Endothelial cell (in vitro differentiated cells): ENCODE results near the gene GAK. TPM values are rescaled to one million over a fixed set of nuclear protein-coding genes. Genes with fewer than 3 reads are reported as not detected.
"Not testable (repeated sequence)": the region's sequence is repeated elsewhere in the genome, so short reads cannot be mapped to it uniquely, and the experiment has no call there.

ENCODE experiments used
- DNase-seq: peaks from one replicate; pipeline ENCODE4 v3.0.0; 2021; ENCODE audit warnings: low spot score
- H3K27ac Mint-ChIP-seq: one replicate; pipeline ENCODE4 v1.8.0; 2021; ENCODE audit warnings: mixed read lengths, inconsistent platforms; ENCODE audit not compliant: unreplicated experiment
- H3K27me3 Mint-ChIP-seq: one replicate; pipeline ENCODE4 v1.8.0; 2021; ENCODE audit warnings: mild to moderate bottlenecking, moderate library complexity, mixed read lengths, inconsistent platforms; ENCODE audit not compliant: unreplicated experiment
- H3K36me3 Mint-ChIP-seq: one replicate; pipeline ENCODE4 v1.8.0; 2021; ENCODE audit warnings: mild to moderate bottlenecking, low read depth, mixed read lengths, inconsistent platforms; ENCODE audit not compliant: unreplicated experiment
- H3K4me1 Mint-ChIP-seq: one replicate; pipeline ENCODE4 v1.8.0; 2021; ENCODE audit warnings: mild to moderate bottlenecking, mixed read lengths, inconsistent platforms; ENCODE audit not compliant: unreplicated experiment
- H3K4me3 Mint-ChIP-seq: one replicate; pipeline ENCODE4 v1.8.0; 2021; ENCODE audit warnings: mild to moderate bottlenecking, mixed read lengths, inconsistent platforms; ENCODE audit not compliant: unreplicated experiment
- H3K9me3 Mint-ChIP-seq: one replicate; pipeline ENCODE4 v1.8.0; 2021; ENCODE audit warnings: mixed read lengths, inconsistent platforms; ENCODE audit not compliant: unreplicated experiment
- long read RNA-seq: library from polyadenylated mRNA; unstranded; transcript quantifications from one replicate; pipeline ENCODE4 v2.0.0, GENCODE V29; 2020; ENCODE audit not compliant: unreplicated experiment
- total RNA-seq: library from RNA; stranded (reverse); fragmentation: NEBNext Ultra II Directional; extraction: Animal tissue kit (Norgen Biotek cat#: 25700); gene quantifications from one replicate; pipeline ENCODE4 v1.2.1, GENCODE V29; 2021; ENCODE audit not compliant: unreplicated experiment
- TF ChIP-seq, protein P1 (sequence below): fragments of 200-600 bp; sonication (generic); IDR thresholded peaks from one replicate; pipeline ENCODE4 v1.5.0; 2021; ENCODE audit warnings: antibody characterized with exemption; ENCODE audit not compliant: unreplicated experiment

GAK gene
- 112 TPM for total RNA-seq
- long read RNA-seq, full-length matches to known transcripts, result 6 of 15 reads
- long read RNA-seq, partial matches to known transcripts, result 3 of 15 reads
- long read RNA-seq, other reads (novel, unspliced or antisense), result 6 of 15 reads

GRCh38 chr4:931960-932712, at the start of gene GAK, which contains the start of gene TMEM175:
GAK (minus strand) TSS chr4:932316; CDS start chr4:932187, 129 bp downstream.
TMEM175 (plus strand) TSS chr4:932460; CDS start chr4:947740, 15,280 bp downstream.
- H3K4me3 Mint-ChIP-seq, result peak within 1 kb of the TSS; percentile 94
- peaks cover 8% of the 10 kb centered on the region for H3K27me3 Mint-ChIP-seq
- peaks cover 25% of the 10 kb centered on the region for H3K4me1 Mint-ChIP-seq
- no peaks in the 10 kb centered on the region for H3K9me3 Mint-ChIP-seq
- peak within 1 kb of the TSS; percentile 82 for H3K27ac Mint-ChIP-seq
- peak; percentile 98 for DNase-seq
- TF ChIP-seq, protein P1, sequence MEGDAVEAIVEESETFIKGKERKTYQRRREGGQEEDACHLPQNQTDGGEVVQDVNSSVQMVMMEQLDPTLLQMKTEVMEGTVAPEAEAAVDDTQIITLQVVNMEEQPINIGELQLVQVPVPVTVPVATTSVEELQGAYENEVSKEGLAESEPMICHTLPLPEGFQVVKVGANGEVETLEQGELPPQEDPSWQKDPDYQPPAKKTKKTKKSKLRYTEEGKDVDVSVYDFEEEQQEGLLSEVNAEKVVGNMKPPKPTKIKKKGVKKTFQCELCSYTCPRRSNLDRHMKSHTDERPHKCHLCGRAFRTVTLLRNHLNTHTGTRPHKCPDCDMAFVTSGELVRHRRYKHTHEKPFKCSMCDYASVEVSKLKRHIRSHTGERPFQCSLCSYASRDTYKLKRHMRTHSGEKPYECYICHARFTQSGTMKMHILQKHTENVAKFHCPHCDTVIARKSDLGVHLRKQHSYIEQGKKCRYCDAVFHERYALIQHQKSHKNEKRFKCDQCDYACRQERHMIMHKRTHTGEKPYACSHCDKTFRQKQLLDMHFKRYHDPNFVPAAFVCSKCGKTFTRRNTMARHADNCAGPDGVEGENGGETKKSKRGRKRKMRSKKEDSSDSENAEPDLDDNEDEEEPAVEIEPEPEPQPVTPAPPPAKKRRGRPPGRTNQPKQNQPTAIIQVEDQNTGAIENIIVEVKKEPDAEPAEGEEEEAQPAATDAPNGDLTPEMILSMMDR, result no peak
- no peaks in the 10 kb centered on the region for H3K36me3 Mint-ChIP-seq

DNA sequence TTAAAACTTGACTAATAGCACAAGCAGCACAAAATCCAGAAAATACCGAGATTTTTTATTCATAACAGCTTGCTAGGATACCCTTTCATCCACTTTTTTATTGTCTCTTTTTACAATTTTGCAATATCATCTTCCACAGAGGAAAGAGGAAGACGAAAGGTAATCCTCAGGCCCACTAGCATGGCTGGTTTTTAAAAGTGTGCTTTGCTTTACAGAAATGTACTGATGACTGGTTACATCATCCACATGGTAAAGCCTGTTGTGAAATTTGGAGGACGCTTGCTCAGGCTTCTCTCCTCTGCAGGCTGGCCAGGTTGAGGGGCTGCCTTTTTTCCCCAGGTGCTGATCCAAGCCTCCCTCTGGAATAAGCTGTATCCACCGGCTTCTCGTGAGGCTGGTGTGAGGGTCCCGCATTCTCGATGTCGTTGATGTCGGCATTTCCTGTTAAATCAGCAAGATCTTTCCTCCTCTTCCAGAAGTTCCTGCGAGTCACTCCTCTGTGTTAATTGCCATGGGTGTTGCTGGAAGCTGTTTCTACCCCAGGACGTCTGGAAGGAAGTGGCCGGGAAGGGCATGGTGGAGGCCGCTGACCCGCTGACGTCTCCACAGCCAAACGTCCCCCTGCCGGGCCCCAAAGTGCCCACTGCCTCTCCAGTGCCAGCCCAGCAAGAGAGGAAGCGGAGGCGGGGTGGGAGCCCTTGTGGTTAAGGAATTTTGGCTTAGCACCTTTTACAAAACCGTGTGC, 47.0 kb upstream of the GAK start:
- no peak for DNase-seq
- Mint-ChIP-seq H3K9me3 (no peaks in the 10 kb centered on the region), H3K36me3 (no peaks in the 10 kb centered on the region), H3K27me3 (peaks cover 6% of the 10 kb centered on the region), H3K4me3 (no peak overlapping the region), H3K4me1 (peaks cover 21% of the 10 kb centered on the region), H3K27ac (peak overlapping the region; percentile 61)
- TF ChIP-seq, protein P1, result no peak

DNA sequence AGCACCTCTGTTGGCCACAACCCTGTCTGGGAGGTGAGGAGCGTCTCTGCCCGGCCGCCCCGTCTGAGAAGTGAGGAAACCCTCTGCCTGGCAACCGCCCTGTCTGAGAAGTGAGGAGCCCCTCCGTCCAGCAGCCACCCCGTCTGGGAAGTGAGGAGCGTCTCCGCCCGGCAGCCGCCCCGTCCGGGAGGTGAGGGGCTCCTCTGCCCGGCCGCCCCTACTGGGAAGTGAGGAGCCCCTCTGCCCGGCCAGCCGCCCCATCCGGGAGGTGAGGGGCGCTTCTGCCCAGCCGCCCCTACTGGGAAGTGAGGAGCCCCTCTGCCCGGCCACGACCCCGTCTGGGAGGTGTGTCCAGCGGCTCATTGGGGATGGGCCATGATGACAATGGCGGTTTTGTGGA, 43.9 kb upstream of the GAK start:
- not testable (repeated sequence) for H3K4me3 Mint-ChIP-seq, H3K9me3 Mint-ChIP-seq

GRCh38 chr4:974668-975067, 42.6 kb upstream of the GAK start:
- no peak overlapping the region for H3K4me3 Mint-ChIP-seq
- no peak for DNase-seq

More for the DNA sequence above, 43.9 kb upstream of the GAK start:
- H3K27me3 Mint-ChIP-seq, H3K27ac Mint-ChIP-seq, H3K36me3 Mint-ChIP-seq, DNase-seq: not testable (repeated sequence)
- H3K4me1 Mint-ChIP-seq, result peaks cover 17% of the 10 kb centered on the region

More at GRCh38 chr4:974668-975067, 42.6 kb upstream of the GAK start:
- Mint-ChIP-seq H3K9me3 (no peaks in the 10 kb centered on the region), H3K27ac (no peak overlapping the region), H3K4me1 (peaks cover 8% of the 10 kb centered on the region), H3K27me3 (peaks cover 14% of the 10 kb centered on the region), H3K36me3 (no peaks in the 10 kb centered on the region)
- TF ChIP-seq, protein P1, result no peak
